AG09319 (cell line): ENCODE measurements around the gene SH2D4B.

Experiments
- DNase-seq: peaks from one replicate; pipeline ENCODE4 v3.0.0-alpha.2; 2010; ENCODE audit warnings: low read depth; ENCODE audit errors: extremely low read depth
- TF ChIP-seq, protein P1 (sequence below): IDR thresholded peaks from 2 replicates; pipeline ENCODE4 v1.5.1; 2011; ENCODE audit warnings: low read depth, mild to moderate bottlenecking, inconsistent platforms, low read length, moderate library complexity

The SH2D4B gene

DNA sequence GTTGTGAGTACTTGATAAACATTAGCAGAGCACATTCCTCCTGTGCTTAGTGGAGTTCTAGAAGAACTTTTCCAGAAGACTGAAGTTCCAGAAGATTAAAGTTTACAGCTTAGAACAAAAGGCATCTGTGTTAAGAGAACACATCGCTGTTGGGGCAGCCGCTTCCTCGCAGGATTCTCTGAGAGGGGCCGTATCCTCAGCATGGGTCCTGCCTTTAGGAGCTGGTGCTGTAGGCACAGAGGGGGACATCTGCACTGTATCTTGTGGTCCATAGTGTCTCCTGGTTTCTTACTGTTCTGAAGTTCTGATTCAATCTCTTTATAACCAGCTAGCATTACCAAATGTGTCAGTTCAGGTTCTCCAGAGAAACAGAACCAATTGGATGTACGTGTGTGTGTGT lies 16.3 kb downstream of the SH2D4B start:
- TF ChIP-seq, protein P1, sequence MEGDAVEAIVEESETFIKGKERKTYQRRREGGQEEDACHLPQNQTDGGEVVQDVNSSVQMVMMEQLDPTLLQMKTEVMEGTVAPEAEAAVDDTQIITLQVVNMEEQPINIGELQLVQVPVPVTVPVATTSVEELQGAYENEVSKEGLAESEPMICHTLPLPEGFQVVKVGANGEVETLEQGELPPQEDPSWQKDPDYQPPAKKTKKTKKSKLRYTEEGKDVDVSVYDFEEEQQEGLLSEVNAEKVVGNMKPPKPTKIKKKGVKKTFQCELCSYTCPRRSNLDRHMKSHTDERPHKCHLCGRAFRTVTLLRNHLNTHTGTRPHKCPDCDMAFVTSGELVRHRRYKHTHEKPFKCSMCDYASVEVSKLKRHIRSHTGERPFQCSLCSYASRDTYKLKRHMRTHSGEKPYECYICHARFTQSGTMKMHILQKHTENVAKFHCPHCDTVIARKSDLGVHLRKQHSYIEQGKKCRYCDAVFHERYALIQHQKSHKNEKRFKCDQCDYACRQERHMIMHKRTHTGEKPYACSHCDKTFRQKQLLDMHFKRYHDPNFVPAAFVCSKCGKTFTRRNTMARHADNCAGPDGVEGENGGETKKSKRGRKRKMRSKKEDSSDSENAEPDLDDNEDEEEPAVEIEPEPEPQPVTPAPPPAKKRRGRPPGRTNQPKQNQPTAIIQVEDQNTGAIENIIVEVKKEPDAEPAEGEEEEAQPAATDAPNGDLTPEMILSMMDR = no peak
- DNase-seq = no peak

GRCh38 chr10:80555415-80555814 lies 17.7 kb downstream of the SH2D4B start:
- TF ChIP-seq, protein P1 = no peak
- DNase-seq = no peak

DNA sequence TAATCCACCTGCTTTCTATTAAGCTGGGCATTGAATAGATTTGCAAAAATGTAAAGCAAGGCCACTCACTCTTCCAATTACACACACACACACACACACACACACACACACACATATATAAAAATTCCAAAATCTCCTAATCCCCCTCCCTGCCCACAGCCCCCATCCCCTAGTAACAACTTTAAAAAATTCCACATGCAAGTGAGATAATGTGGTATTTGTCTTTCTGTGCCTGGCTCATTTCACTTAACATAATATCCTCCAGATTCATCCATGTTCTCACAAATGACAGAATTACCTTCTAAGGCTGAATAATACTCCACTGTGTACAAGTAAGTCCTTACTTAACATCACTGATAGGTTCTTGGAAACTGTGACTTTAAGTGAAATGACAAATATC lies 24.2 kb downstream of the SH2D4B start:
- DNase-seq = no peak
- TF ChIP-seq, protein P1 = no peak

- TF ChIP-seq, protein P1 = no peak
- no peak for DNase-seq
Observed at GRCh38 chr10:80567292-80567691, 29.6 kb downstream of the SH2D4B start.

- DNase-seq = no peak
- TF ChIP-seq, protein P1 = no peak
Observed at GRCh38 chr10:80569131-80569895, 31.6 kb downstream of the SH2D4B start.

- TF ChIP-seq, protein P1 = no peak
- DNase-seq = no peak
Observed at GRCh38 chr10:80571352-80571751, 33.6 kb downstream of the SH2D4B start.

DNA sequence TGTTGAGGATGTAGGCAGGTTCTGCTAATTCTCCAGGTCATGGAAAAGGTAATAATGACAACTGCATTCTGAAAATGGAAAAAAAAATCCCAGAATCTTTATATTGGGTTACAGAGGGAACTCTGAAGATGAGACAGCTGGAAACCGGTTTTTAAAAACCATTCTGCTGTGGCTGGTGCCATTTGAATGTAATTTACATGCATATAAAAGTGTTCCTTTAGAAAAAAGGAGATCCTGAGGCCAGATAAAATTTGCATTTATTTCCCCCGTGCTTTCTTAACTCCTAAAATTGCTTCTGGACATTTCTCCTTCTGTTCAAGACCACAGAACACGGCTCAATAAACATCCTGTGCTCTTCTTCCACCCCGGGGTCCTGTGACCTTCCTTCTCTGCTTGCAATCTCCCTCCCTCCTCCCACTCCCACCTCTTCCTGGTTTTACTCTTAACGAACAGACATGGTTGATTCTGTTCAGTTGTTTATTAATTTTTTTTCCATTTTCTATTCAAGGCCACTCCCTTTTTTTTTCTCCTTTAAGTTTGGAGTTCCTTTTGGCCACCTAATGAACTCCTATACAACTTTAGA lies 41.6 kb downstream of the SH2D4B start:
- DNase-seq = no peak
- TF ChIP-seq, protein P1 = no peak
